ENCODE measurements around the gene HOXD9. TPM values are rescaled to one million over a fixed set of nuclear protein-coding genes. Genes with fewer than 3 reads are reported as not detected.

Gene HOXD9
- polyA plus RNA-seq, 1 donor (not counting 4 experiments of a cell fraction or from before 2014, with no cell fraction given) = not detected

- no peaks in the 10 kb centered on the region for H3K9me3 ChIP-seq (ENCODE audit: control insufficient read depth, low read depth, low read length)
- TF ChIP-seq, protein P1, sequence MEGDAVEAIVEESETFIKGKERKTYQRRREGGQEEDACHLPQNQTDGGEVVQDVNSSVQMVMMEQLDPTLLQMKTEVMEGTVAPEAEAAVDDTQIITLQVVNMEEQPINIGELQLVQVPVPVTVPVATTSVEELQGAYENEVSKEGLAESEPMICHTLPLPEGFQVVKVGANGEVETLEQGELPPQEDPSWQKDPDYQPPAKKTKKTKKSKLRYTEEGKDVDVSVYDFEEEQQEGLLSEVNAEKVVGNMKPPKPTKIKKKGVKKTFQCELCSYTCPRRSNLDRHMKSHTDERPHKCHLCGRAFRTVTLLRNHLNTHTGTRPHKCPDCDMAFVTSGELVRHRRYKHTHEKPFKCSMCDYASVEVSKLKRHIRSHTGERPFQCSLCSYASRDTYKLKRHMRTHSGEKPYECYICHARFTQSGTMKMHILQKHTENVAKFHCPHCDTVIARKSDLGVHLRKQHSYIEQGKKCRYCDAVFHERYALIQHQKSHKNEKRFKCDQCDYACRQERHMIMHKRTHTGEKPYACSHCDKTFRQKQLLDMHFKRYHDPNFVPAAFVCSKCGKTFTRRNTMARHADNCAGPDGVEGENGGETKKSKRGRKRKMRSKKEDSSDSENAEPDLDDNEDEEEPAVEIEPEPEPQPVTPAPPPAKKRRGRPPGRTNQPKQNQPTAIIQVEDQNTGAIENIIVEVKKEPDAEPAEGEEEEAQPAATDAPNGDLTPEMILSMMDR (optimal IDR thresholded peaks at IDR 0.05 in 1 of 3, IDR thresholded peaks at IDR 0.05 in 1 of 3, conservative IDR thresholded peaks at IDR 0.05 in 1 of 3; ENCODE audit: extremely low read depth in 1 of 3, insufficient read depth in 2 of 3, low read length in 3 of 3) = no peak
- no peak for TF ChIP-seq EZH2 (IDR thresholded peaks at IDR 0.05; ENCODE audit: low read length)
- H4K20me1 ChIP-seq (ENCODE audit: control insufficient read depth, extremely low read depth, insufficient read depth, low read length) = peaks cover 3% of the 10 kb centered on the region
- no peak within 1 kb of the TSS for H3K9ac ChIP-seq (ENCODE audit: control insufficient read depth, extremely low read depth, insufficient read depth, low read length)
- no peaks in the 10 kb centered on the region for H3K36me3 ChIP-seq (ENCODE audit: control insufficient read depth in 2 of 2, extremely low read depth in 1 of 2, insufficient read depth in 2 of 2, low read length in 2 of 2)
- H3K4me3 ChIP-seq (ENCODE audit: control insufficient read depth in 2 of 3, extremely low read depth in 1 of 3, insufficient read depth in 2 of 3, low read depth in 1 of 3, low read length in 3 of 3) = no peak within 1 kb of the TSS
- no peak within 1 kb of the TSS for H3K4me2 ChIP-seq (ENCODE audit: control insufficient read depth, extremely low read depth, insufficient read depth, low read depth, low read length)
- dilution Hi-C loops (cut with MboI; ENCODE audit: extremely low pct_ligation_motif_present, low sequenced_read_pairs) = no loop called here
- H3K27me3 ChIP-seq (ENCODE audit: control insufficient read depth, extremely low read depth, insufficient read depth, low read length) = peaks cover 99% of the 10 kb centered on the region
- no peak within 1 kb of the TSS for H3K27ac ChIP-seq (ENCODE audit: control insufficient read depth, insufficient read depth, low read length)
- H2AFZ ChIP-seq (ENCODE audit: control insufficient read depth, low read length) = no peak within 1 kb of the TSS
- H3K9me1 ChIP-seq (ENCODE audit: control insufficient read depth, extremely low read depth, insufficient read depth, low read length) = no peaks in the 10 kb centered on the region
- H3K79me2 ChIP-seq (ENCODE audit: control insufficient read depth, insufficient read depth, low read length) = no peaks in the 10 kb centered on the region
- H3K4me1 ChIP-seq (ENCODE audit: control insufficient read depth, extremely low read depth, insufficient read depth, low read length) = peaks cover 5% of the 10 kb centered on the region
- FAIRE-seq (no peak), DNase-seq (ENCODE audit: low read depth, low spot score) (no peak)
Observed at GRCh38 chr2:176099728-176100546, 22.6 kb upstream of the HOXD9 start, which contains the start of gene HOXD12. Gene HOXD12 (plus strand): TSS chr2:176099795. CDS start chr2:176099802, 7 bp downstream.

GRCh38 chr2:176100547-176101140, 21.9 kb upstream of the HOXD9 start:
- Histone ChIP-seq H4K20me1 (ENCODE audit: control insufficient read depth, extremely low read depth, insufficient read depth, low read length) (peaks cover 3% of the 10 kb centered on the region), H2AFZ (ENCODE audit: control insufficient read depth, low read length) (no peak overlapping the region), H3K9ac (ENCODE audit: control insufficient read depth, extremely low read depth, insufficient read depth, low read length) (no peak overlapping the region), H3K79me2 (ENCODE audit: control insufficient read depth, insufficient read depth, low read length) (no peaks in the 10 kb centered on the region), H3K4me2 (ENCODE audit: control insufficient read depth, extremely low read depth, insufficient read depth, low read depth, low read length) (no peak overlapping the region), H3K9me1 (ENCODE audit: control insufficient read depth, extremely low read depth, insufficient read depth, low read length) (no peaks in the 10 kb centered on the region), H3K27ac (ENCODE audit: control insufficient read depth, insufficient read depth, low read length) (no peak overlapping the region), H3K36me3 (ENCODE audit: control insufficient read depth in 2 of 2, extremely low read depth in 1 of 2, insufficient read depth in 2 of 2, low read length in 2 of 2) (no peaks in the 10 kb centered on the region), H3K9me3 (ENCODE audit: control insufficient read depth, low read depth, low read length) (no peaks in the 10 kb centered on the region), H3K27me3 (ENCODE audit: control insufficient read depth, extremely low read depth, insufficient read depth, low read length) (peaks cover 99% of the 10 kb centered on the region), H3K4me1 (ENCODE audit: control insufficient read depth, extremely low read depth, insufficient read depth, low read length) (peaks cover 5% of the 10 kb centered on the region), H3K4me3 (ENCODE audit: control insufficient read depth in 2 of 3, extremely low read depth in 1 of 3, insufficient read depth in 2 of 3, low read depth in 1 of 3, low read length in 3 of 3) (no peak overlapping the region)
- no peak for FAIRE-seq
- TF ChIP-seq, protein P1 (optimal IDR thresholded peaks at IDR 0.05 in 1 of 3, IDR thresholded peaks at IDR 0.05 in 1 of 3, conservative IDR thresholded peaks at IDR 0.05 in 1 of 3; ENCODE audit: extremely low read depth in 1 of 3, insufficient read depth in 2 of 3, low read length in 3 of 3) = no peak
- TF ChIP-seq EZH2 (IDR thresholded peaks at IDR 0.05; ENCODE audit: low read length) = no peak
- no peak for DNase-seq (ENCODE audit: low read depth, low spot score)
- dilution Hi-C loops (cut with MboI; ENCODE audit: extremely low pct_ligation_motif_present, low sequenced_read_pairs) = no loop called here
